DMS53 (cell line): ENCODE results near the gene FAM200A.
A peak's percentile ranks its signal among the peaks of the same experiment; 100 is the strongest.
"Not testable (repeated sequence)": the region's sequence is repeated elsewhere in the genome, so short reads cannot be mapped to it uniquely, and the experiment has no call there.

ENCODE experiments used
- DNase-seq: peaks from one replicate; lab custom pipeline; 2025; lab: John Stamatoyannopoulos, UW

FAM200A gene

GRCh38 chr7:99559175-99559915 lies 7.4 kb upstream of the FAM200A start:
- no peak for DNase-seq

- peak; percentile 98 for DNase-seq
Measured at GRCh38 chr7:99558306-99559174, 6.6 kb upstream of the FAM200A start, which contains the start of gene ZNF655. TSS of gene ZNF655 (plus strand) at chr7:99558642. CDS start at chr7:99560560, 1,918 bp downstream.

DNA sequence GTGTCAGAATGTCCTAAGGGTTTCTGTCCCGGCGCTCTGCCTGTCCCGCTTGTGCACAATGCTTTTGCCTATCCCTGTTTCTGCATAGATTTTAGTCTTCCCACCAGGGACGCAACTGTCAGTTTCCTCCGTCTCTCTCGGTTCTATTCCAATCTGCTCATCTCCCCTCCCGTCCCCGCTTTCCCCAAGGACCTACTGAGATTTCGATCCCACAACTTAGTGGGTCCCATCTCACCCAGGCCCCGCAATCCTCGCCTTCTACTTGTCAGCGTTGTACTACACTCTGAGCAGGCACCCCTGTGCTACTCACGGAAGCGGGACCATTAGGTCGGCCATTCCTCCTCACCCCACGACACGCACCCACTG lies 6.0 kb upstream of the FAM200A start:
- DNase-seq, result no peak

GRCh38 chr7:99557196-99557607 lies 5.3 kb upstream of the FAM200A start:
- no peak for DNase-seq

- DNase-seq, result no peak
Measured at GRCh38 chr7:99554939-99555338, 3.0 kb upstream of the FAM200A start.

DNA sequence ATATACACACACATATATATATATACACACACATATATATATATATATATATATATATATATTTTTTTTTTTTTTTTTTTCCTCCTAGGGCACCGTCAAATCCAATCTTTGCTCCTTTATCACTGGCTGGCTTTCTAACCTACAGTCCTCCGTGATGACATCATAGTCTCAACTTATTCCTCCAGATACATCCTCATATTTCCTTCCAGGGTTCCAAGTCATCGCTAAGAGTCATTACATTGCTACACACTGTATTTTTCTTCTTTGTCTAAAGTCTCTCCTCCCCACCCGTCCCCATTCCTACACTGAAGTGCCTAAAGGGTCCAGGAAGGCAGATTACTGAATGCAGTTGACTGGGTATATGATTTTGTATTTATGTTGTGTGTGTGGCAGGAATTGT lies 1.1 kb upstream of the FAM200A start:
- peak; percentile 19 for DNase-seq

- peak; percentile 45 for DNase-seq
Measured at GRCh38 chr7:99551334-99551733, 580 bp downstream of the FAM200A start.

DNA sequence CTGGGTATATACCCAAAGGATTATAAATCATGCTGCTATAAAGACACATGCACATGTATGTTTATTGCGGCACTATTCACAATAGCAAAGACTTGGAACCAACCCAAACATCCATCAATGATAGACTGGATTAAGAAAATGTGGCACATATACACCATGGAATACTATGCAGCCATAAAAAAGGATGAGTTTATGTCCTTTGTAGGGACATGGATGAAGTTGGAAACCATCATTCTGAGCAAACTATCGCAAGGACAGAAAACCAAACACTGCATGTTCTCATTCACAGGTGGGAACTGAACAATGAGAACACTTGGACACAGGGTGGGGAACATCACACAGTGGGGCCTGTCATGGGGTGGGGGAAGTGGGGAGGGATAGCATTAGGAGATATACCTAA lies 2.4 kb downstream of the FAM200A start:
- DNase-seq, result not testable (repeated sequence)

DNA sequence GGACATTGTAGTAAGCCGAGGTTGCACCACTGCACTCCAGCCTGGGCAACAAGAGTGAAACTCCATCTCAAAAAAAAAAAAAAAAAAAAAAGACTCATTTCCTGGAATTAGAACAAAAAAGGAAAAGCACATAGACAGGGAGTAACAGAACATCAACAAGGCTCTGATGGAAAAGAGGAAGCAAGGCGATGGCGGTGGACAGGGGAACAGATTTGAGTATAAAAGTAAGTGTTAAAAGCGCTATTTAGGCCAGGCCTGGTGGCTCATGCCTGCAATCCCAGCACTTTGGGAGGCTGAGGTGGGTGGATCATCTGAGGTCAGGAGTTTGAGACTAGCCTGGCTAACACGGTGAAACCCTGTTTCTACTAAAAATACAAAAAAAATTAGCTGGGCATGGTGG lies 6.6 kb downstream of the FAM200A start:
- not testable (repeated sequence) for DNase-seq

- no peak for DNase-seq
Measured at GRCh38 chr7:99543916-99544315, 8.0 kb downstream of the FAM200A start.

DNA sequence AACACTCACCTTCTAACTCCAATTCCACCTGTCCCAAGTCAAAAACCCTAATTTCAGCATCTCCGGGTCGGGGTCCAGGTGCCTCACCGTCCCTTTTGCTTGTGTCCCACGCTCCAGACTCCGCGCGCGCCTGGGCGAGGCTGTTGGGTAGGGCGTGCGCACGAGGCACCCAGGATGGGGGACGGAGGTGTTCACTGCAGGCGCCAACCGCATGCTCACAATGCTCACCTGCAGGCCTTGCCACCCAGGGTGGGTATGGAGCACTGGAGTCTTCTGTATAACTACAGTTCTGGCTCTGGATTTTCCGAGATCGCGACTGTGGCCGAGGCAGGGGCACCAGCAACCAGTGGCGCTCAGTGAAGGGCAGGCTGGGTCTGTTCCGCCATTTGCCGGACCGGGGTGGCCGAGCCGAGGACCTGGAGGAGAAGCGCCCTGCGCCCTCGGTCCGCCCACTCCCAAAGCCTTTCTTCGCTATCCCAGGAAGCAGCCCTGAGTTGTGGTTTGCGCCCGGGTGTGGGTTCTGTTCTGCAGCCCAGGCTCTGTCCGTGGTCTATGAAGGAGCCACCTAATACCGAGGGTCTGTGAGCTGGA lies 8.7 kb downstream of the FAM200A start:
- no peak for DNase-seq

DNA sequence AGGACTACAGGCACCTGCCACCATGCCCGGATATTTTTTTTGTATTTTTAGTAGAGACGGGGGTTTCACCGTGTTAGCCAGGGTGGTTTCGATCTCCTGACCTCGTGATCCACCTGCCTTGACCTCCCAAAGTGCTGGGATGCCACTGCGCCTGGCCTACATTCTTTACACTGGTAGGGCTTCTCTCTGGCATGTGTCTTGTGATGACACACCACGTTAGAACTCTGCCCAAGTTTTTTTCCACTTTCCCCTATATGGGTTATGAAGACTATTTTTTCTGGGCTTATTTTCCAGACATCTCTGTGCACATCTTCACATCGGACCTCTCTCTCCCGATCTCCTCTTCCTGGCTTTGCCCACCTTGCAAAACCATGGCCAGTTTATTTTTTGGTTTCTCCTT lies 10.7 kb downstream of the FAM200A start:
- no peak for DNase-seq

DNA sequence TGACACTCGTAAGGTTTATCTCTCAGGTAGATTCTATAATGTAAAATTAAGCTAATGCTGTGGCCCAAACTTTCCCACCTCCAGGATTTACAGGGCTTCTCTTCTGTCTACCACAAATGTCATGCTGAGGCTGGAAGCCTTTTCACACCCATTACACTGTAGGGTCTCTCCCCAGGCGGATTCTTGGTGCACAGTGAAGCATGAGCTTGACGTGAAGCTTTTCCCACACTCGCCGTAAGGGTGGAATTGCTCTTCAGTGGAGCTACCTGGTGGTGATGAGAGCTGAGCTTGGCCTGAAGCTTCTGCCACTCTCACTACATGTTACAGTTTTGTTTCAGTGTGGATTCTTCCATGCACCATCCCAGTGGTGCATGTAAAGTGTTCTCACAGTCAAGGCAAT lies 11.4 kb downstream of the FAM200A start:
- no peak for DNase-seq

DNA sequence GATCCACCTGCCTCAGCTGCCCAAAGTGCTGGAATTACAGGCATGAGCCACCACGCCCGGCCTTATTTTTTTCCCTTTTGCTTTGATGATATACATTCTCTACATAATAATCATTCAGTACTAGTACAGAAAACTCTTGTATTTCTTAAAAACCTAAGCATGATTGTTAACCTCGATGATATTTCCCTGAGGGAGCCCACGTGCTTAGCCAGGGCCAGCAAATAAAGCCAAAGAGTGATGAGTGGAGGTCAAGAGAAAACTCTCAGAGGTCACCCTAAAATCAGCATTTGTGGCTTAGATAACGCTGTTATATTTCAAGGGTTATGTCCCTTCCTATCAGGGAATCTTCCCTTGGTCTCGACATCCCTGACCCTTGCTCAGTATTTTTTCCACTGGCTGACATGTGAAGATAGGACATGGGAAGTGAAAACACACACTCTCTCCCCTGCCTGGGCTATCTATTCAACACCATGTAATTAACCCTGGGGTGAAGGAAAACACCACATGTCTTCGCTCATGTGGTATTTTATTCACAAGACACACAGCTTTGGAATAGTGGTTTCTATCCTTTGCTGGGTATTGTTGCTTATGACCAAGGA lies 12.6 kb downstream of the FAM200A start:
- DNase-seq, result no peak

DNA sequence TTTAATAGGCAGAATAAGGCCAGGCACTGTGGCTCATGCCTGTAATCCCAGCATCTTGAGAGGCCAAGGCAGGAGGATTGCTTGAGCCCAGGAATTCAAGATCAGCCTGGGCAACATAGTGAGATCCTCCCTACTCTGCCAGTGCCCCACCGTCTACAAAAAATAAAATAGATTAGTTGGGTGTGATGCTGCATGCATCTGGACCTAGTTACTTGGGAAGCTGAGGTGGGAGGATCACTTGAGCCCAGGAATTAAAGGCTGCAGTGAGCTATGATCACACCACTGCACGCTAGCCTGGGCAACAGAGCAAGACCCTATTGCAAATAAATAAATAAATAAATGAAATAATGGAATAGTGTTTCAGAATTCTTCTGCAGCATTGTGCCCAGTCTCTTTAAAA lies 16.2 kb downstream of the FAM200A start:
- DNase-seq, result no peak

DNA sequence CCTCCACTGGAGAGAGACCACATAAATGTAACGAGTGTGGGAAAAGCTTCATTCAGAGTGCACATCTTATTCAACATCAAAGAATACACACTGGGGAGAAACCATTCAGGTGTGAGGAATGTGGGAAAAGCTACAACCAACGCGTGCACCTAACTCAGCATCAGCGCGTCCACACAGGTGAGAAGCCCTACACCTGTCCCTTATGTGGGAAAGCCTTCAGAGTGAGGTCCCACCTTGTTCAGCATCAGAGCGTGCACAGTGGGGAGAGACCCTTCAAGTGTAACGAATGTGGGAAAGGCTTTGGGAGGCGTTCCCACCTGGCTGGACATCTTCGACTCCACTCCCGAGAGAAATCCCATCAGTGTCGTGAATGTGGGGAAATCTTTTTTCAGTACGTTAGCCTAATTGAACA lies 20.6 kb downstream of the FAM200A start:
- DNase-seq, result peak; percentile 20

- peak; percentile 54 for DNase-seq
Measured at GRCh38 chr7:99525713-99526440, 26.0 kb downstream of the FAM200A start.

DNA sequence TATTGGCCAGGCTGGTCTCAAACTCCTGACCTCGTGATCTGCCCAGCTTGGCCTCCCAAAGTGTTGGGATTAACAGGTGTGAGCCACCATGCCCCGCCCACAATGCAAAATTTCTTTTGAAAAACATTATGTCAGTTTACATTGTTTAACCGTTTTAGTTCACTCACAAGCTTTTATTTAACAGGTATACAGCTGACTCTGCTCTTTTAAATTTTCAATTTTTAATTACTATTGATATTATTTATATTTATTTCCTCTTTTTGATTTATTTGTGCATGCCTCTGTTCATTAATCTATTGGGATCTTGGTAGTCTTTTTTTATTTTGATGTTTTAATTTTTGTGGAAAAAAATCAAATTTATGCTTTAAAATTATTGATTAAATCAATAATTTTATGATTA lies 30.5 kb downstream of the FAM200A start:
- DNase-seq, result no peak

- no peak for DNase-seq
Measured at GRCh38 chr7:99514050-99514449, 37.9 kb downstream of the FAM200A start.

GRCh38 chr7:99505324-99505662 lies 46.6 kb downstream of the FAM200A start:
- DNase-seq, result no peak

- peak; percentile 99 for DNase-seq
Measured at GRCh38 chr7:99504603-99505323, 47.2 kb downstream of the FAM200A start, which contains the start of gene ZKSCAN5. TSS of gene ZKSCAN5 (plus strand) at chr7:99504662. CDS start at chr7:99506045, 1,383 bp downstream.
